Ishikawa (cell line): ENCODE results near the gene SCAF1.

Experiments
- CEBPB ChIP-seq: IDR thresholded peaks from 2 replicates; pipeline ENCODE4 v1.6.1; 2012
- CREB1 ChIP-seq: IDR thresholded peaks from 2 replicates; pipeline ENCODE4 v1.6.1; 2012; ENCODE audit warnings: low read depth
- EGR1 ChIP-seq: IDR thresholded peaks from 2 replicates; pipeline ENCODE4 v1.6.1; 2012
- EP300 ChIP-seq: IDR thresholded peaks from 2 replicates; pipeline ENCODE4 v1.6.1; 2012; ENCODE audit warnings: borderline replicate concordance
- FOXM1 ChIP-seq: IDR thresholded peaks from 2 replicates; pipeline ENCODE4 v1.6.1; 2012; ENCODE audit warnings: low read depth, borderline replicate concordance
- RAD21 ChIP-seq: IDR thresholded peaks from 2 replicates; pipeline ENCODE4 v1.6.1; 2012; ENCODE audit warnings: low read depth
- TAF1 ChIP-seq: IDR thresholded peaks from 2 replicates; pipeline ENCODE4 v1.6.1; 2012; ENCODE audit warnings: low read depth, mild to moderate bottlenecking
- TCF12 ChIP-seq: IDR thresholded peaks from 2 replicates; pipeline ENCODE4 v1.6.1; 2012; ENCODE audit warnings: low read depth
- TEAD4 ChIP-seq: IDR thresholded peaks from 2 replicates; pipeline ENCODE4 v1.6.1; 2012
- YY1 ChIP-seq: IDR thresholded peaks from 2 replicates; pipeline ENCODE4 v1.6.1; 2012; ENCODE audit warnings: low read depth
- TF ChIP-seq, protein P1 (sequence below): IDR thresholded peaks from 2 replicates; pipeline ENCODE4 v1.6.1; 2012; ENCODE audit warnings: low read depth, mild to moderate bottlenecking
- TF ChIP-seq, protein P2 (sequence below): IDR thresholded peaks from 2 replicates; pipeline ENCODE4 v1.6.1; 2012

DNA sequence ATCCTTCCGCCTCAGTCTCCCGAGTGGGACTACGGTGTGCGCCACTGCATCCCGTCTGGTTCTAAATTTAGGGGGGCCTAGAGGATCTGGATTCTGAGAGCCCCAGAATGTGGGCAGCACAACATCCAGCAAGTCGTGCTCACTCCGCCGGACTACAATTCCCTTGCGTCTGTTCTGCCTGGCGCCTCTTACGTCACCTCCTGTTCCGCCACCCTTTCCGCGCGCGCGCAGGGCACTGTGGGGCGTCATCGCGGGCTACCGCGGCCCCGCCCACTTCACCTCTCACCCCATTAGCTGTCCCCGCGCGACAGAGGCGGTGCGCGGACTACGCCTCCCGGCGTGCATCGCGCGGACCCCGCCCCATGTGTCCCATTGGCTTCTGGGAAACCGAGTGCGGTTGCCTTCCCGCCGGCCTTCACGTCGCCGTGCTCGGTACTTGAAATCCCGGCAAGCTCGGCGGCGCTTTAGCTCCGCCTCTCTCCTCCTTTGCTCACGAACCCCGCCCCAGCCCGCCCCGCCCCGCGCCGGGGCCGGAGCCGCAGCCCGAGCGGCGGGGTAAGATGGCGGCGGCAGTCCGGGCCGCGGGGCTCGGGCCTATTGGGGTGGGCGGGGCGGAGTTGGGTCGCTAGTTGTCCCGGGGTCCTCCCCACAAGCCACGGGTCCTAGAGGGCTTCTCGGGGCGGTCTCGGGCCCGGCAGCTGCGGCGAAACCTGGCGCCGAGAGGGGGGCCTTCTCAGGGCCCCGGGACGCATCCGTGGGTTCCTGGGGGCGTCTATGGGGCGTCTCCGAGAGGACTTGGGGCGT, at the start of gene SCAF1:
- TF ChIP-seq, protein P1, sequence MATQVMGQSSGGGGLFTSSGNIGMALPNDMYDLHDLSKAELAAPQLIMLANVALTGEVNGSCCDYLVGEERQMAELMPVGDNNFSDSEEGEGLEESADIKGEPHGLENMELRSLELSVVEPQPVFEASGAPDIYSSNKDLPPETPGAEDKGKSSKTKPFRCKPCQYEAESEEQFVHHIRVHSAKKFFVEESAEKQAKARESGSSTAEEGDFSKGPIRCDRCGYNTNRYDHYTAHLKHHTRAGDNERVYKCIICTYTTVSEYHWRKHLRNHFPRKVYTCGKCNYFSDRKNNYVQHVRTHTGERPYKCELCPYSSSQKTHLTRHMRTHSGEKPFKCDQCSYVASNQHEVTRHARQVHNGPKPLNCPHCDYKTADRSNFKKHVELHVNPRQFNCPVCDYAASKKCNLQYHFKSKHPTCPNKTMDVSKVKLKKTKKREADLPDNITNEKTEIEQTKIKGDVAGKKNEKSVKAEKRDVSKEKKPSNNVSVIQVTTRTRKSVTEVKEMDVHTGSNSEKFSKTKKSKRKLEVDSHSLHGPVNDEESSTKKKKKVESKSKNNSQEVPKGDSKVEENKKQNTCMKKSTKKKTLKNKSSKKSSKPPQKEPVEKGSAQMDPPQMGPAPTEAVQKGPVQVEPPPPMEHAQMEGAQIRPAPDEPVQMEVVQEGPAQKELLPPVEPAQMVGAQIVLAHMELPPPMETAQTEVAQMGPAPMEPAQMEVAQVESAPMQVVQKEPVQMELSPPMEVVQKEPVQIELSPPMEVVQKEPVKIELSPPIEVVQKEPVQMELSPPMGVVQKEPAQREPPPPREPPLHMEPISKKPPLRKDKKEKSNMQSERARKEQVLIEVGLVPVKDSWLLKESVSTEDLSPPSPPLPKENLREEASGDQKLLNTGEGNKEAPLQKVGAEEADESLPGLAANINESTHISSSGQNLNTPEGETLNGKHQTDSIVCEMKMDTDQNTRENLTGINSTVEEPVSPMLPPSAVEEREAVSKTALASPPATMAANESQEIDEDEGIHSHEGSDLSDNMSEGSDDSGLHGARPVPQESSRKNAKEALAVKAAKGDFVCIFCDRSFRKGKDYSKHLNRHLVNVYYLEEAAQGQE = no peak
- TF ChIP-seq CREB1 (peak; percentile 88), YY1 (peak; percentile 79), CEBPB (no peak), EP300 (no peak), TEAD4 (peak; percentile 32), TCF12 (peak; percentile 81), EGR1 (no peak), TAF1 (peak; percentile 85; the same call in 1 of the 2 replicates), RAD21 (no peak), FOXM1 (no peak)
- TF ChIP-seq, protein P2, sequence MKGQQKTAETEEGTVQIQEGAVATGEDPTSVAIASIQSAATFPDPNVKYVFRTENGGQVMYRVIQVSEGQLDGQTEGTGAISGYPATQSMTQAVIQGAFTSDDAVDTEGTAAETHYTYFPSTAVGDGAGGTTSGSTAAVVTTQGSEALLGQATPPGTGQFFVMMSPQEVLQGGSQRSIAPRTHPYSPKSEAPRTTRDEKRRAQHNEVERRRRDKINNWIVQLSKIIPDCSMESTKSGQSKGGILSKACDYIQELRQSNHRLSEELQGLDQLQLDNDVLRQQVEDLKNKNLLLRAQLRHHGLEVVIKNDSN = peak; percentile 71
